Measurements from ENCODE around the gene CMTR1. TPM values are rescaled to one million over a fixed set of nuclear protein-coding genes. Genes with fewer than 3 reads are reported as not detected.
A peak's percentile ranks its signal among the peaks of the same experiment; 100 is the strongest.

The CMTR1 gene
- polyA plus RNA-seq, 1 of the 3 experiments (the other 2 are of a cell fraction), result 19.8 TPM

GRCh38 chr6:37451441-37452193 is 18.6 kb downstream of the CMTR1 start:
- no peaks in the 10 kb centered on the region for H3K9me3 ChIP-seq
- ChIA-PET CTCF (interaction anchor here (0.9 to 1.3 kb wide), 6 partner anchors 12 to 241 kb away, joined by 3 to 5 read pairs (median 3); no protein-coding TSS in a partner anchor), POLR2A (interaction anchor here (0.7 to 1.2 kb wide), 3 partner anchors 15 to 22 kb away, joined by 3 to 4 read pairs (median 3); no protein-coding TSS in a partner anchor)
- peaks cover 18% of the 10 kb centered on the region for H3F3A ChIP-seq (replicated peaks; ENCODE audit: insufficient read depth)
- H3K9ac ChIP-seq, result no peak overlapping the region
- H3K9me2 ChIP-seq, result no peaks in the 10 kb centered on the region
- 26% methylated on average over 2 of the region's 2 CpGs for WGBS (ENCODE audit: low lambda C conversion rate)
- no peaks in the 10 kb centered on the region for H4K20me1 ChIP-seq (ENCODE audit: insufficient read depth)
- peaks cover 15 to 58% of the 10 kb centered on the region in 2 experiments; a peak in 3 of 4 replicates for H3K4me1 ChIP-seq (ENCODE audit: control insufficient read depth in 1 of 2, insufficient read depth in 2 of 2, low read depth in 1 of 2, low read length in 1 of 2)
- H3K4me2 ChIP-seq, result no peak overlapping the region
- TF ChIP-seq EP300 (IDR thresholded peaks at IDR 0.05; ENCODE audit: borderline replicate concordance in 1 of 2, low read depth in 1 of 2, low read length in 1 of 2), result peak in 1 of 2 experiments; percentile 91; a peak in 2 of 4 replicates
- TF ChIP-seq, protein P1, sequence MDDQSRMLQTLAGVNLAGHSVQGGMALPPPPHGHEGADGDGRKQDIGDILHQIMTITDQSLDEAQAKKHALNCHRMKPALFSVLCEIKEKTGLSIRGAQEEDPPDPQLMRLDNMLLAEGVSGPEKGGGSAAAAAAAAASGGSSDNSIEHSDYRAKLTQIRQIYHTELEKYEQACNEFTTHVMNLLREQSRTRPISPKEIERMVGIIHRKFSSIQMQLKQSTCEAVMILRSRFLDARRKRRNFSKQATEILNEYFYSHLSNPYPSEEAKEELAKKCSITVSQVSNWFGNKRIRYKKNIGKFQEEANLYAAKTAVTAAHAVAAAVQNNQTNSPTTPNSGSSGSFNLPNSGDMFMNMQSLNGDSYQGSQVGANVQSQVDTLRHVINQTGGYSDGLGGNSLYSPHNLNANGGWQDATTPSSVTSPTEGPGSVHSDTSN (IDR thresholded peaks at IDR 0.05), result no peak; the same call in 1 of the 2 replicates
- no peak for TF ChIP-seq POLR2AphosphoS5 (IDR thresholded peaks at IDR 0.05; ENCODE audit: low read depth, low read length)
- TF ChIP-seq YY1 (IDR thresholded peaks at IDR 0.05; ENCODE audit: low read depth), result no peak
- TF ChIP-seq EZH2phosphoT487 (IDR thresholded peaks at IDR 0.05; ENCODE audit: borderline replicate concordance, low read depth), result no peak
- peak; percentile 62 for TF ChIP-seq GATA2 (CRISPR knock-in tag; IDR thresholded peaks at IDR 0.05)
- TF ChIP-seq RCOR1 (IDR thresholded peaks at IDR 0.05; ENCODE audit: low read length), result peak; percentile 96
- peak; percentile 49 for TF ChIP-seq CHD2 (IDR thresholded peaks at IDR 0.05; ENCODE audit: low read length, partially characterized antibody)
- TF ChIP-seq FOXM1 (IDR thresholded peaks at IDR 0.05; ENCODE audit: low read depth), result no peak
- TF ChIP-seq MXI1 (IDR thresholded peaks at IDR 0.05; ENCODE audit: low read depth, low read length), result peak; percentile 69
- TF ChIP-seq MEF2A (IDR thresholded peaks at IDR 0.05; ENCODE audit: borderline replicate concordance, low read depth), result no peak
- TF ChIP-seq TCF12 (IDR thresholded peaks at IDR 0.05), result peak; percentile 61
- no peak for TF ChIP-seq SIN3A (IDR thresholded peaks at IDR 0.05; ENCODE audit: borderline replicate concordance, low read depth, low read length)
- no peak for TF ChIP-seq TAF1 (IDR thresholded peaks at IDR 0.05; ENCODE audit: borderline replicate concordance, low read depth, low read length)
- TF ChIP-seq FOXJ3 (CRISPR knock-in tag; IDR thresholded peaks at IDR 0.05), result peak; percentile 77; the same call in 1 of the 2 replicates
- peaks cover 39 to 45% of the 10 kb centered on the region in 2 experiments for H3K36me3 ChIP-seq (replicated peaks in 1 of 2; ENCODE audit: control insufficient read depth in 1 of 2, insufficient read depth in 2 of 2, low read length in 1 of 2)
- H3K27me3 ChIP-seq (ENCODE audit: insufficient read depth), result no peaks in the 10 kb centered on the region
- no peaks in the 10 kb centered on the region for H3K79me2 ChIP-seq (ENCODE audit: insufficient read depth)
- H2AFZ ChIP-seq (ENCODE audit: low read depth), result no peak overlapping the region
- H3K27ac ChIP-seq (ENCODE audit: low read depth in 2 of 2, low read length in 1 of 2), result peak overlapping the region in 1 of 2 experiments; percentile 89; a peak in 3 of 4 replicates
- no peak overlapping the region for H3K4me3 ChIP-seq (ENCODE audit: low read depth in 2 of 2, low read length in 1 of 2)
- peak; percentile 45 for DNase-seq

DNA sequence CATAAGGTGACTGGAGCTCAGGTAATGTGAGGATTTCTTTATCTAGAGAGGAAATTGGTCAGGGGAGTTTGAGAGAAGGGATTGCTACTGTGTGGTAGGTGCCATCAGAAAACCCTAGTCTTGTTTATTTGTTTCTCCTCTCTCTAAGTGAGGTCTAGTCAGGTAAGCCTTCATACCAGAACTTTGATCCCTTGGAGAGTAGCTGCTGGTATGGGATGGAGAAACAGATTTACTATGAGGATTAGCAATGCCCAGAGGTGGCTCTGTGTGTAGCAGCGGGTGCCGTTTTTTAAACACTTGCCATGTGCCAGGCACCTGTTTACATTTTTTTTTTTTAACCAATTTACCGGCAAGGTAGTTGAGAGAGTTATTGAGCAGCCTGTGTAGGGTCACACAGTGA is 19.5 kb downstream of the CMTR1 start:
- H4K20me1 ChIP-seq (ENCODE audit: insufficient read depth), result no peaks in the 10 kb centered on the region
- H3K27me3 ChIP-seq (ENCODE audit: insufficient read depth), result no peaks in the 10 kb centered on the region
- H3K79me2 ChIP-seq (ENCODE audit: insufficient read depth), result no peaks in the 10 kb centered on the region
- ChIA-PET CTCF (interaction anchor here (0.8 to 1.3 kb wide), 3 partner anchors 22 to 127 kb away, joined by 3 to 4 read pairs (median 3); no protein-coding TSS in a partner anchor), POLR2A (no interaction called here)
- no peak overlapping the region for H3K4me2 ChIP-seq
- DNase-seq, result no peak
- no peak overlapping the region for H3K9ac ChIP-seq
- H3K36me3 ChIP-seq (replicated peaks in 1 of 2; ENCODE audit: control insufficient read depth in 1 of 2, insufficient read depth in 2 of 2, low read length in 1 of 2), result peaks cover 30 to 38% of the 10 kb centered on the region in 2 experiments
- no peak overlapping the region for H3K4me3 ChIP-seq (ENCODE audit: low read depth in 2 of 2, low read length in 1 of 2)
- peaks cover 16 to 61% of the 10 kb centered on the region in 2 experiments; a peak in 3 of 4 replicates for H3K4me1 ChIP-seq (ENCODE audit: control insufficient read depth in 1 of 2, insufficient read depth in 2 of 2, low read depth in 1 of 2, low read length in 1 of 2)
- H2AFZ ChIP-seq (ENCODE audit: low read depth), result no peak overlapping the region
- H3F3A ChIP-seq (replicated peaks; ENCODE audit: insufficient read depth), result peaks cover 18% of the 10 kb centered on the region
- 92% methylated on average over 3 of the region's 3 CpGs for WGBS (ENCODE audit: low lambda C conversion rate)
- H3K9me3 ChIP-seq, result no peaks in the 10 kb centered on the region
- no peak overlapping the region for H3K27ac ChIP-seq (ENCODE audit: low read depth in 2 of 2, low read length in 1 of 2)
- no peaks in the 10 kb centered on the region for H3K9me2 ChIP-seq
- no peak for TF ChIP-seq MEF2A (IDR thresholded peaks at IDR 0.05; ENCODE audit: borderline replicate concordance, low read depth)
- TF ChIP-seq GABPA (IDR thresholded peaks at IDR 0.05; ENCODE audit: low read depth), result no peak
- no peak for TF ChIP-seq FOXJ3 (CRISPR knock-in tag; IDR thresholded peaks at IDR 0.05)
- no peak for TF ChIP-seq USF1 (IDR thresholded peaks at IDR 0.05; ENCODE audit: borderline replicate concordance, low read depth)
- TF ChIP-seq POLR2AphosphoS5 (IDR thresholded peaks at IDR 0.05; ENCODE audit: low read depth, low read length), result no peak
- TF ChIP-seq TEAD4 (IDR thresholded peaks at IDR 0.05; ENCODE audit: borderline replicate concordance, insufficient read depth), result no peak
- TF ChIP-seq CHD2 (IDR thresholded peaks at IDR 0.05; ENCODE audit: low read length, partially characterized antibody), result no peak
- TF ChIP-seq, protein P2, sequence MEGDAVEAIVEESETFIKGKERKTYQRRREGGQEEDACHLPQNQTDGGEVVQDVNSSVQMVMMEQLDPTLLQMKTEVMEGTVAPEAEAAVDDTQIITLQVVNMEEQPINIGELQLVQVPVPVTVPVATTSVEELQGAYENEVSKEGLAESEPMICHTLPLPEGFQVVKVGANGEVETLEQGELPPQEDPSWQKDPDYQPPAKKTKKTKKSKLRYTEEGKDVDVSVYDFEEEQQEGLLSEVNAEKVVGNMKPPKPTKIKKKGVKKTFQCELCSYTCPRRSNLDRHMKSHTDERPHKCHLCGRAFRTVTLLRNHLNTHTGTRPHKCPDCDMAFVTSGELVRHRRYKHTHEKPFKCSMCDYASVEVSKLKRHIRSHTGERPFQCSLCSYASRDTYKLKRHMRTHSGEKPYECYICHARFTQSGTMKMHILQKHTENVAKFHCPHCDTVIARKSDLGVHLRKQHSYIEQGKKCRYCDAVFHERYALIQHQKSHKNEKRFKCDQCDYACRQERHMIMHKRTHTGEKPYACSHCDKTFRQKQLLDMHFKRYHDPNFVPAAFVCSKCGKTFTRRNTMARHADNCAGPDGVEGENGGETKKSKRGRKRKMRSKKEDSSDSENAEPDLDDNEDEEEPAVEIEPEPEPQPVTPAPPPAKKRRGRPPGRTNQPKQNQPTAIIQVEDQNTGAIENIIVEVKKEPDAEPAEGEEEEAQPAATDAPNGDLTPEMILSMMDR (IDR thresholded peaks at IDR 0.05), result no peak
- no peak for TF ChIP-seq MXI1 (IDR thresholded peaks at IDR 0.05; ENCODE audit: low read depth, low read length)
- no peak for TF ChIP-seq JUND (IDR thresholded peaks at IDR 0.05)
- TF ChIP-seq RXRA (IDR thresholded peaks at IDR 0.05; ENCODE audit: borderline replicate concordance, low read depth), result no peak

Data from SK-N-SH (cell line).